Measurements from ENCODE around the gene TBL1Y.
"Not testable (repeated sequence)": the region's sequence is repeated elsewhere in the genome, so short reads cannot be mapped to it uniquely, and the experiment has no call there.

The TBL1Y gene

GRCh38 chrY:6910372-6911252 lies at the start of gene TBL1Y:
TSS of gene TBL1Y (plus strand) at chrY:6910697. CDS start at chrY:7025085, 114,388 bp downstream.
- no peak for DNase-seq (ENCODE audit: low read depth, low spot score)

GRCh38 chrY:6894496-6894895 lies 16.0 kb upstream of the TBL1Y start:
- DNase-seq (ENCODE audit: low read depth, low spot score), result no peak

GRCh38 chrY:6895236-6895635 lies 15.3 kb upstream of the TBL1Y start:
- DNase-seq (ENCODE audit: low read depth, low spot score), result no peak

DNA sequence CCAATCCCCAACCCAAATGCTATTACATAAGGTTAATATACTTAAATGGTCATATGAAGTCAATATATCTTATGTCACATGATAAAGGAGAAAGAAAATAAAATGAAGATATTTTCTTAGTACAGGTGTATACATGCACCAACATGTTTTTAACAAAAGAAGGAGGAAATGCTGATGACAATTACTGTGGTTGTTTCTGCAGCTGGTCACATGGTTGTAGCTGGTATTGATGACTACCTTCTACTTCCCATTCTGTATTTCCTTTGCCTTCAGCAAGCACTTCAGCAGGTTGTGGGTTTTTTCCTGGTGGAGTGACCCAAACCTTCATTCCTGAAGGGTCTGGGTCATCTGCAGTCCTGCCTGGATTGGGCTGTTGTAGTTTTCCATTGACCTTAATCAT lies 8.4 kb upstream of the TBL1Y start:
- not testable (repeated sequence) for DNase-seq (ENCODE audit: low read depth, low spot score)

DNA sequence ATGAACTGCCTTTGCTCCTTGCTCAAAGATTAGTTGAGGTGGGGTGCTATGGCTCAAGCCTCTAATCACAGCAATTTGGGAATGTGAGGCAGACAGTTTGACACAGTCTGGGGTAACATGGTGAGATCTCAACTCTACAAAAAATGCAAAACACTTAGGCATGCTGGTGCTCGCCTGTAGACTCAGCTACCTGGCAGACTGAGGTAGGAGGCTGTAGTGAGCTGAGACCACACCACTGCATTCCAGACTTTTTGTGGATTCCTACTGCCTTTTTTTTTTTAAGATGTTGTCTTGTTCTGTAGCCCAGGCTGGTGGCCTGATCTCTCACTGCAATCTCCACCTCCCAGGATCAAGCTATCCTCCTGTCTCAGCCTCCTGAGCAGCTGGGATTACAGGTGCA lies 2.9 kb upstream of the TBL1Y start:
- DNase-seq (ENCODE audit: low read depth, low spot score), result no peak

DNA sequence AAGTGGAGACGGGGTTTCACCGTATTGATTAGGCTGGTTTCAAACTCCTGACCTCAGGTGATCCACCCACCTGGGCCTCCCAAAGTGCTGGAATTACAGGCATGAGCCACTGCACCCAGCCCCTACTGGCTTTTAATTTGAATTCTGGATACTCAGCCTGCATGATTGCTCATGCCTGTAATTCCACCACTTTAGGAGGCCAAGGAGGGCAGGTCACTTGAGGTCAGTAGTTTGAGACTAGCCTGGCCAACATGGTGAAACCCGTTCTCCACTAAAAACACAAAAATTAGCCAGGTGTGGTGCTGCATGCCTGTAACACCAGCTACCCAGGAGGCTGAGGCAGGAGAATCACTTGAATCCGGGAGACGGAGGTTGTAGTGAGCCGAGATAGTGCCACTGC lies 2.5 kb upstream of the TBL1Y start:
- DNase-seq (ENCODE audit: low read depth, low spot score), result not testable (repeated sequence)

DNA sequence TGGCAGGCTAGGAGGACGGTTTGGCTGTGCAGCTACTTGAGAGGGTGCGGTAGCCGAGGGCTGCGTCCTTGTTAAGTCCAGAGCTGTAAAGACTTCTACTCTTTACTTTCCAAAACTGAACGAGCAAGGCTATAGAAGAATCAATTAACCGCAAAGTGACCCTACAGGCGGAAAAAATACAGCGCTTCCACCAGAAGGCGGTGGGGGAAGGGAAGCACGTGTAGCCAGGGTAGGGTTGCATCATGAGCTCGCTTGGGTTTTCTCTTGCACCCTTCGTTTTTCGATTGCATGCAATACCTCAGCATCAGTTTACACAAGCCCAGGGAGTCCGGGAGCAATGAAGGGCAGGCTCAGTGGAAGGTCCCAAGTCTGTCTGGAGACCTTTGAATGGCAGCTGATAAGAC lies 1.4 kb upstream of the TBL1Y start:
- no peak for DNase-seq (ENCODE audit: low read depth, low spot score)

DNA sequence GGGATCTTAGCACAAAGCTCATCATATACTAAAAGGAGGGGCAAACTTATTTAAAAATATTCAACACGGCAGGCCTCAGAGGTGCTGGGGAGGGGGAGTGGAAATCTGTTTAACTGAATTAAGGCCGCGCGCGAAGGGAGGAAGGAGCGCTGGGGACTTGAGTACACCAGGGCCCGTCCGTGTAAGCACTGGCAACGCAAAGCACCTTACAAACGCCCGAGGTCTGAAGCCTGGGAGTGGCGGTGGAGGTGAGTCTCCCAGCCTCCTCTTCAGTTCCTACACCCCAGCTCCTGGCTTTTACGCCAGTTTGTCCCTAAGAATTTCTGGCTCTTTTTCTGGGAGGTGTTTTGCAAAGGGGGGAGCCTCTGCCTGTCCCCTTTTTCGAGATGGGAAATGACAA lies 641 bp upstream of the TBL1Y start:
- DNase-seq (ENCODE audit: low read depth, low spot score), result no peak

DNA sequence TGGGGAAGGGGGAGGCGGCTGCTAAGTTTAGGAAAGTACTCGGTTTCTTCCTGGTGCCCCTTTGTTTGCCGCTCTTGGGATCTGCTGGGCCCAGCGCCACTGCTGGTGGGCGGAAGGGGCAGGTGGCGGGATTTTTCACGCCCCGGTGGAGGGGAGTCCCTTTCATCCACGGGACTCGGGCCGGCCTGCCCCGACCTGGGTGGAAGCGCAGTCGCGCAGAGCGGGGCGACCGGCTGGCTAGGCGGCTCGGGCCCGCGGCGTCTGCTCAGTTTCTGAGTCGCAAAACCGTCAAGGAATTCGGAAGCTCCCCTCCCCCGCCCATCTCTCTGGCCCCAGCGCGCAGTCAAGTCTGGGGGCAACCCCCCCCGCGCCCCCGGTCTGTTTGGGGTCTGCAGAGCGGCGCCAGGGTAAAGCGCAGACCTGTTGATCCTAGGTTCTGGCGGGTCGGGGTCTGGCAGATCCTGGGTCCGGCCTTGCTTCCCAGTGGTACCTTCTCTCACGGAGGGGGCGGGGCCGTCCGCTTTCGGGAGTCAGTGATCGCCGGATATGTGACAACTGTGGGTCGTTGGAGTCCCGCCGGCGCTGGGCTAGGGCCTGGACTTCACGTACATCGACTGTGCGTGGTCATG lies 870 bp downstream of the TBL1Y start, which contains the start of gene AMELY:
AMELY (minus strand) TSS at position 500 of the 629 bp plus-strand sequence. CDS start 39,144 bp downstream, outside the sequence.
- no peak for DNase-seq (ENCODE audit: low read depth, low spot score)

DNA sequence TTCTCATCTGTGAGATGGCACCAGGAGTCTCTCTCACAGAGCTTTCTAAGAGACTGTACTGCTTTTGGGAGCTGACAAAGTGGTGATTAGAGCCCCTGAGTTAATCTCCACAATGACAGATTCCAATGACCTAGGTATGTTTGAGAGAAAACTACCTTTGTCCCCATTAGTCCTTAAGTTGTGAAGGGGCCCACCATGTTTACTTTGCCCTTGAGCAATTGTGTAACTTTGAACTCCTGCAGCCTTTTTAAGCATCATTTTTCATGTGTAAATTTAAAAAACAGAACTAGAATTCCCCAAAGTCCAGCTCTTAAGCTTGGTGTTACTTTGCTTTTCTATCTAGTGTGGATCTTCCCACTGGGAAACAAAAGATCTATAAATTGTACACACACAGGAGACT lies 2.9 kb downstream of the TBL1Y start:
- DNase-seq (ENCODE audit: low read depth, low spot score), result no peak

DNA sequence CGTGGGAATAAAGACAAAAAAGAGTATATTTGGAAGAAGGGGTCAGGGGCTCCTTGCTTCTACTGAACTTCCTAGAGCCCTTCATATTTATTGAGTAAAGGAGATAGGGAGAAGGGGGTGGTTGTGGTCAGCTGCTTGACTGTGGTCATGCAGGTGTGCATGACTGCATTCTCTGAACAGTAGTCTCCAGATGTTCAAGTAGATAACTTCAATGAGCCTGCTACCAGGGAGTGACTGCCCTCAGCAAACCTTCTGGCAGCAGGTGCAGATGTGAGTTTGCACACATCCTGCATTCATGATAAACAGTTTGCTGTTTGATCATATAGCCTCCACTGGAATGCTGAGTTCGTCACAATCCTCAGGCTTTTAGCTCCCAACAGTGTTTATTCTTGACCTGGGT lies 10.6 kb downstream of the TBL1Y start:
- DNase-seq (ENCODE audit: low read depth, low spot score), result no peak

- no peak for DNase-seq (ENCODE audit: low read depth, low spot score)
These were observed 17.8 kb downstream of the TBL1Y start for GRCh38 chrY:6928265-6928664.

DNA sequence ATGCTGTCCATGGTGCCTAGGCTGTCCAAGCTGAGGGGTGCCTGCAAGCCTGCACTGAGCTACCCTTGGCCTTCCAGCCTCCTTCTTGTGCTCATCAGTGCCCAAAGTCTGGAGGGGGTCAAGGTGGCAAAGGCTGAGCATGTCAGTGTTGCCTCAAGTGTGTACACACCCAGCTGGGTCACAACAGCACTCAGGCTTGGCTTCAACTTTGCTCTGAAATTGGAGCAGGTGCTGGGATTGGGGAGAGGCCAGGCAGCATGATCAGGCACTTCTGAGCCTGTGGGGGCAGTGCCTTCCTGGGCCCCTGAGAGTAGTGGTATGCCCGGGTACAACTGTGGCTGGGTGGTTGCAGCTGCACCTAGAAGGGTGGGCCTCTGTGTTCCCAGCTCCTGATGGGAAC lies 18.7 kb downstream of the TBL1Y start:
- no peak for DNase-seq (ENCODE audit: low read depth, low spot score)

- DNase-seq (ENCODE audit: low read depth, low spot score), result no peak
These were observed 21.4 kb downstream of the TBL1Y start for GRCh38 chrY:6931779-6932396.

GRCh38 chrY:6935497-6935896 lies 25.0 kb downstream of the TBL1Y start:
- no peak for DNase-seq (ENCODE audit: low read depth, low spot score)

DNA sequence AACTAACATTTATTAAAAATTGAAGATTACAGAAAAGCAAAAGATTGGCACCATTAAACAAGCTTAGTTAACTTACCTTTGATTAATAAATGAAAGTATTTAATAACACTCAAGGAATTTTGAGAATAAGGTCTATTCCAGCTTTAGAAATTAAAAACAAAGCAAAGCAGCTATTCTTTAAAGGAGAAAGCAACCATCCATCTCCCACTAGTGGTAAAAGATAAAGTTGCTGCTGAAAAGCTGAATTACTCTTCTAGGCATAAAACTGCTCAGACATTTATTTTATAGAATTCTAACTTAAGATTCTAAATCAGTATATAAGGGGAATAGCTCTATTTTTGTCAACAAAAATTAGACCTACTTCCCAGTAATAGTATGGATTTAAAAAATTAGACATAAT lies 37.2 kb downstream of the TBL1Y start:
- no peak for DNase-seq (ENCODE audit: low read depth, low spot score)

DNA sequence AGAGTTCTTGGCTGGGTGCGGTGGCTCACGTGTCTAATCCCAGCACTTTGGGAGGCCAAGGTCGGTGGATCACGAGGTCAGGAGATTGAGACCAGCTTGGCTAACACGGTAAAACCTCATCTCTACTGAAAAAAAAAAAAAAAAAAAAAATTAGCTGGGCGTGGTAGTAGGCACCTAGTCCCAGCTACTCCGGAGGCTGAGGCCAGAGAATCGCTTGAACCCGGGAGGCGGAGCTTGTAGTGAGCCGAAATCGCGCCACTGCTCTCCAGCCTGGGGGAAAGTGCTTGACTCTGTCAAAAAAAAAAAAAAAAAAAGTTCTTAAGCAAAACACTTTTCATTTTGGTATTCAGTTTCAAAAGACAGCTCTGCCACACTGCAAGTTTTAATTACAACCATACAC lies 37.9 kb downstream of the TBL1Y start:
- DNase-seq (ENCODE audit: low read depth, low spot score), result no peak

DNA sequence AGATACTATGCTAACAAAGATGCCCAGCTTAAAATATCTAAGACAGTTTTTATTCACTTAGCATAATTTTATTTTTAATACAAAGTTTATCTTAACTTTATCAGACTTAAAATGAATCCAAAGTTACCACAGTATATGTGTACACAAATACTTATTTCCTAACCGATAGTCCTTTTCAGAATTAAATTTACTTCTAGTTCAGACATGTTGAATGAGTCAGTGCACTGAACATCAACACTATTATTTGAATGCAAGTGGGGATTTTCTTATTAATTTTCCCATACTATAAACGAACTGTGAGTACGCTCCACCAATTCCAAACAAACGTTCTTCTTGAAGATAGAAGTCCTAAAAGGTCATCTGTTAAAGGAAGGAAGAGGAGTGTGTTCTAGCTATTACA lies 39.5 kb downstream of the TBL1Y start:
- no peak for DNase-seq (ENCODE audit: low read depth, low spot score)

- DNase-seq (ENCODE audit: low read depth, low spot score), result no peak
These were observed 54.2 kb downstream of the TBL1Y start for GRCh38 chrY:6964732-6965131.

DNA sequence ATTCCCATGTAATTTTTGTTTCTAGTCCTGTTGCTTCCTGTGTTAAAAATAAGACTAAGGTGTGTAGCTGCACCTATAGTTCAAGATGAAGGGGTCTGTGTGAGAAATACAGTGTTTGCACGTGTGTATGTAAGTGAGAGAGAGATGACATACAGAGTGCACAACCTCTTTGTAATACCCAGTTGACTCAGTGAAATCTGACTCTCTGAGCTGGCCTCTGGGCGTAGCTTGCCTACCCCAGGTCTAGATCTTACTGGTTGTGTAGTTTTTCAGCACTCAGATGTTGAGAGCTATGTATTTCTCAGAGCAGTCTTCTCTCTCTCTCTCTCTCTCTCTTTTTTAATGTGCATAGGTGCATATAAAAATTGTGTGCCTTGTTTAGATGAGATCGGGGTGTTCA lies 56.0 kb downstream of the TBL1Y start:
- DNase-seq (ENCODE audit: low read depth, low spot score), result no peak

- no peak for DNase-seq (ENCODE audit: low read depth, low spot score)
These were observed 57.2 kb downstream of the TBL1Y start for GRCh38 chrY:6967736-6968135.

GRCh38 chrY:6968191-6968590 lies 57.7 kb downstream of the TBL1Y start:
- no peak for DNase-seq (ENCODE audit: low read depth, low spot score)

All from ELF-1 (cell line).